ENCODE measurements around the gene FGF12. TPM values are rescaled to one million over a fixed set of nuclear protein-coding genes. Genes with fewer than 3 reads are reported as not detected.

The FGF12 gene
- total and polyA plus RNA-seq, 2 experiments from 2014 or later: 6.0 to 14.3 TPM

DNA sequence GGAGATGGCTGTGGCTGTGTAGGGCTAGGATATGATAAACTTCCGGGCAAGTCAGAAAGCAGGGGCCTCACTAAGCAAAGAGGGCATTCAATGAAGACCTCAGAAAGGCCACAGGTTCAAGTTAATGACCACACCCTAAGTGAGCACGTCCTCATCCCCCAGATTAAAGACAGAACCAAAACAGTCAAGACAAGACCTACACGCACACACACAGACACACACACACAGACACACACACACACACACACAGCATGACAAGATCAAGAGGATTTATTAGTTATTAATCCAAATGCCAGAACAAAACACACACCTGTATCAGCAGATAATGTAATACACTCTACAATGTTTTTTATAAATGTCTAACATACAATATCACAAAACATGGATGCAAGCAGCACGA, 546.2 kb downstream of the FGF12 start (continued):
- TF ChIP-seq, protein P1, sequence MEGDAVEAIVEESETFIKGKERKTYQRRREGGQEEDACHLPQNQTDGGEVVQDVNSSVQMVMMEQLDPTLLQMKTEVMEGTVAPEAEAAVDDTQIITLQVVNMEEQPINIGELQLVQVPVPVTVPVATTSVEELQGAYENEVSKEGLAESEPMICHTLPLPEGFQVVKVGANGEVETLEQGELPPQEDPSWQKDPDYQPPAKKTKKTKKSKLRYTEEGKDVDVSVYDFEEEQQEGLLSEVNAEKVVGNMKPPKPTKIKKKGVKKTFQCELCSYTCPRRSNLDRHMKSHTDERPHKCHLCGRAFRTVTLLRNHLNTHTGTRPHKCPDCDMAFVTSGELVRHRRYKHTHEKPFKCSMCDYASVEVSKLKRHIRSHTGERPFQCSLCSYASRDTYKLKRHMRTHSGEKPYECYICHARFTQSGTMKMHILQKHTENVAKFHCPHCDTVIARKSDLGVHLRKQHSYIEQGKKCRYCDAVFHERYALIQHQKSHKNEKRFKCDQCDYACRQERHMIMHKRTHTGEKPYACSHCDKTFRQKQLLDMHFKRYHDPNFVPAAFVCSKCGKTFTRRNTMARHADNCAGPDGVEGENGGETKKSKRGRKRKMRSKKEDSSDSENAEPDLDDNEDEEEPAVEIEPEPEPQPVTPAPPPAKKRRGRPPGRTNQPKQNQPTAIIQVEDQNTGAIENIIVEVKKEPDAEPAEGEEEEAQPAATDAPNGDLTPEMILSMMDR (conservative IDR thresholded peaks at IDR 0.05; ENCODE audit: low read depth in 2 of 2): no peak

DNA sequence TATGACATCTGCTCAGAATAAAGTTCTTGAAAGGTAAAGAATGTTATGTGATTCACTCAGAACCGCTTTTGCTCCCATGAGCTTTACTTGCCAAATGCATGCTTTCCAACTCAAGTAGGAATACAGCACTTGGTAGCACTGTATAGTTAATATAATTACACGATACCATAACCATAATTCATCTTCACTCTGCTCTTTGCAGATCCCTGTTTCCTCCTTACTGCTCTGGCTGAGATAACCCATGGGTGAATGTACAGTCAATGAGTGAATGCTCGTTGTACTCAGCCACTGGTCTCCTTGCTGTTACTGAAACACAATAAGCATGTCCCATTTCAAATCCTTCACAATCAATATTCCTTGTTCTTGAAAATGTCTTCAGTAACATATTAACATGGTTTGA, 550.0 kb downstream of the FGF12 start:
- Histone ChIP-seq H3F3A (replicated peaks; ENCODE audit: low read depth) (no peaks in the 10 kb centered on the region), H3K9me2 (ENCODE audit: insufficient read depth) (no peaks in the 10 kb centered on the region), H3K4me3 (no peak overlapping the region), H3K27ac (ENCODE audit: low read depth) (no peak overlapping the region), H3K27me3 (ENCODE audit: insufficient read depth) (no peaks in the 10 kb centered on the region), H3K36me3 (ENCODE audit: insufficient read depth) (no peaks in the 10 kb centered on the region), H3K79me2 (replicated peaks; ENCODE audit: insufficient read depth) (no peaks in the 10 kb centered on the region), H4K20me1 (replicated peaks; ENCODE audit: insufficient read depth) (no peaks in the 10 kb centered on the region), H2AFZ (no peak overlapping the region), H3K4me1 (ENCODE audit: insufficient read depth) (peaks cover 5% of the 10 kb centered on the region; the same call in 1 of the 2 replicates), H3K4me2 (no peak overlapping the region)
- H3K36me3 Mint-ChIP-seq (ENCODE audit: low read depth): no peaks in the 10 kb centered on the region
- no peak overlapping the region for H3K27ac Mint-ChIP-seq
- H3K9me3 Mint-ChIP-seq: no peaks in the 10 kb centered on the region
- DNase-seq (ENCODE audit: low spot score) (no peak), ATAC-seq (no peak)
- H3K27me3 Mint-ChIP-seq (ENCODE audit: insufficient read depth, low read depth, poor library complexity): no peaks in the 10 kb centered on the region
- peaks cover 11% of the 10 kb centered on the region for H3K4me1 Mint-ChIP-seq
- no peak overlapping the region for H3K4me3 Mint-ChIP-seq
- TF ChIP-seq STAT1 (IDR thresholded peaks at IDR 0.05; ENCODE audit: unreplicated experiment) (no peak), EZH2phosphoT487 (IDR thresholded peaks at IDR 0.05; ENCODE audit: unreplicated experiment) (no peak), ZNF331 (CRISPR knock-in tag; IDR thresholded peaks at IDR 0.05; ENCODE audit: low read depth) (no peak), CREB1 (CRISPR knock-in tag; IDR thresholded peaks at IDR 0.05; ENCODE audit: low read depth) (no peak), ZNF114 (CRISPR knock-in tag; IDR thresholded peaks at IDR 0.05) (no peak), EZH2 (IDR thresholded peaks at IDR 0.05; ENCODE audit: low read depth, unreplicated experiment) (no peak), NANOG (IDR thresholded peaks at IDR 0.05; ENCODE audit: borderline replicate concordance) (no peak), ZNF462 (CRISPR knock-in tag; IDR thresholded peaks at IDR 0.05) (no peak), POLR2AphosphoS5 (IDR thresholded peaks at IDR 0.05; ENCODE audit: low read depth) (no peak)
- TF ChIP-seq, protein P2, sequence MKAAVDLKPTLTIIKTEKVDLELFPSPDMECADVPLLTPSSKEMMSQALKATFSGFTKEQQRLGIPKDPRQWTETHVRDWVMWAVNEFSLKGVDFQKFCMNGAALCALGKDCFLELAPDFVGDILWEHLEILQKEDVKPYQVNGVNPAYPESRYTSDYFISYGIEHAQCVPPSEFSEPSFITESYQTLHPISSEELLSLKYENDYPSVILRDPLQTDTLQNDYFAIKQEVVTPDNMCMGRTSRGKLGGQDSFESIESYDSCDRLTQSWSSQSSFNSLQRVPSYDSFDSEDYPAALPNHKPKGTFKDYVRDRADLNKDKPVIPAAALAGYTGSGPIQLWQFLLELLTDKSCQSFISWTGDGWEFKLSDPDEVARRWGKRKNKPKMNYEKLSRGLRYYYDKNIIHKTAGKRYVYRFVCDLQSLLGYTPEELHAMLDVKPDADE (IDR thresholded peaks at IDR 0.05): no peak
- TF ChIP-seq, protein P1 (conservative IDR thresholded peaks at IDR 0.05; ENCODE audit: low read depth in 2 of 2): no peak
